Right forelimb (tissue), 1 donor: Measurements from ENCODE around the gene POLE3.
"Not testable (repeated sequence)": the region's sequence is repeated elsewhere in the genome, so short reads cannot be mapped to it uniquely, and the experiment has no call there.

Source experiments
- DNase-seq: peaks from one replicate; pipeline ENCODE4 v3.0.0-alpha.2; 2018

The POLE3 gene

GRCh38 chr9:113375057-113376023 lies 35.1 kb downstream of the POLE3 start:
- DNase-seq, result no peak

GRCh38 chr9:113373676-113374392 lies 36.6 kb downstream of the POLE3 start:
- DNase-seq, result no peak

GRCh38 chr9:113373256-113373655 lies 37.2 kb downstream of the POLE3 start:
- DNase-seq, result no peak

- DNase-seq, result no peak
Observed at GRCh38 chr9:113372059-113372458, 38.4 kb downstream of the POLE3 start.

DNA sequence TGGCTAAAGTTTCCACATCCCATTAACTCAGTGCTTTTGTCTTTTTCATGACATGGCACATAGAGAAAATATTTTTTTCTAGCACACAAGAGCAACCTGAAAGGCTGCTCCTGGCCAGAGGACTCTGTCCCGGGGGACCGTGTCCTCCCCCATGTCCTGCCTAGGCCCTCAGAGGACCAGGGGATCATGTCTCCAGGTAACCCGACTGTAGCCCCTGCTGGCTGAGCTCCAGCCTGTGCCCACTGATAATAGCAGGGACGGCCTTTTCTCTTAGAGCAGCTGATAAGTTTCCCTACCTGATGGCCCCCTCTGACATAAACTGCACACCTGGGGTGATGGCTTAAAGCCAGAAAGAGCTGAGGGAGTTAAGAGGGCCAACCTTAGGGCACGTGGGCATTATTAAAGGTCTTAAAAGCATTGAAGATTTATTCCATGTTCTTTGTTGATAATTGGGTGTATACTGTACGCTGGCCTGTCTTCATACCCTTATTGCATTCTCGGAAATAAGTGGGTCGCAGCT lies 39.6 kb downstream of the POLE3 start:
- DNase-seq, result no peak

DNA sequence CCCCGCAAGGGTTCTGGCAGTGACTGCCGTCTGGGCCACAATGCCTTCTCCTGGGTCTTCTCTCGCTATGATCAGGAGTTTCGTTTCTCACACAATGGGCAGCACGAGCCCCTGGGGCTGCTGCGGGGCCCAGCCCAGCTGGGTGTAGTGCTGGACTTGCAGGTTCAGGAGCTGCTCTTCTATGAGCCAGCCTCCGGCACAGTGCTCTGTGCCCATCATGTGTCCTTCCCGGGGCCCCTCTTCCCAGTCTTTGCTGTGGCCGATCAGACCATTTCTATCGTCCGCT lies 40.7 kb downstream of the POLE3 start:
- DNase-seq, result no peak

GRCh38 chr9:113368982-113369854 lies 41.3 kb downstream of the POLE3 start:
- no peak for DNase-seq

GRCh38 chr9:113368348-113368981 lies 42.0 kb downstream of the POLE3 start:
- no peak for DNase-seq

DNA sequence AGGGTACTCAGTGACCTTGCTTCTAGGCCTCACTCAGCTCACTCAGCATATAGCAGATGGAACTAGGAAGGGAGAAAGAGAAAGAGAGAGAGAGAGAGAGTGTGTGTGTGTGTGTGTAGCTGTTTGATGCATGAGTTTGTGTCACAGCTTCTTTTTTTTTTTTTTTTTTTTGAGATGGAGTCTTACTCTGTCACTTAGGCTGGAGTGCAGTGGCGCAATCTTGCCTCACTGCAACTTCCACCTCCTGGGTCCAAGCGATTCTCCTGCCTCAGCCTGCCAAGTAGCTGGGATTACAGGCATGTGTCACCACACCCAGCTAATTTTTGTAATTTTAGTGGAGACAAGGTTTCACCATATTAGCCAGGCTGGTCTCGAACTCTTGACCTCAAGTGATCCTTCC lies 44.8 kb downstream of the POLE3 start:
- DNase-seq, result not testable (repeated sequence)

- DNase-seq, result no peak
Observed at GRCh38 chr9:113364951-113365350, 45.5 kb downstream of the POLE3 start.

DNA sequence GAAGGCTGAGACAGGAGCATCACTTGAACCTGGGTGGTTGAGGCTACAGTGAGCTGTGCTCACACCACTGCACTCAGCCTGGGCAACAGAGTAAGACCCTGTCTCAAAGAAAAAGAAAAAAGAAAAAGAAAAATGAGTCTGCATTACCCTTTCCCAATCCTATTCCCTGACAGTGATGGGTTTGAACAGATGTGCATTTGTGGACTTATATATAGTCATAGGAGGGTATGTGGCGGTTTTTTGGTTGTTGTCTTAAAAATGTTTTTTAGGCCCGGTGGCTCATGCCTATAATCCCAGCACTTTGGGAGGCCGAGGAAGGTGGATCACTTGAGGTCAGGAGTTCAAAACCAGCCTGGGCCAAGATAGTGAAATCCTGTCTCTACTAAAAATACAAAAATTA lies 47.1 kb downstream of the POLE3 start:
- no peak for DNase-seq

GRCh38 chr9:113361304-113362018 lies 49.0 kb downstream of the POLE3 start:
- DNase-seq, result no peak

DNA sequence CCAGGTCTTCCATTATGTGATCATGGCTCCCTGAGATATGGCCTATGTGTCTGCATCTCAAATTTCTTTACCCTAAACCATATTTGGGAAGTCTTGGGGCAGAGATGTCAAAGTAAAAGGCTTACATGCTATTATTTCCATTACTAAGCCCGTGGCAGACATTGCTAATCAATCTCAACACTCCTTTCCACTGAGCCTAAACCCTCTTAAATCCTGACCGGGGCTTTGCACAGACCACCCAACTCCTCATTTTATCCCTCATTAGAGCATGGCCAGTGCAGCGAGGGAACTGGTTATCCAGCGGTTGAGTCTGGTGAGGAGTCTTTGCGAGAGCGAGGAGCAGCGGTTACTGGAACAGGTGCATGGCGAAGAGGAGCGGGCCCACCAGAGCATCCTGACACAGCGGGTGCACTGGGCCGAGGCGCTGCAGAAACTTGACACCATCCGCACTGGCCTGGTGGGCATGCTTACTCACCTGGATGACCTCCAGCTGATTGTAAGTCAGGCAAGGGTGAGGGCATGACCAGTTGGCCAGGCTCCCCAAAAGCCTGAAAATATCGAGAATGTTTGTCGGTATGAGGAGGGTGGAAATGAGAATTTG lies 50.1 kb downstream of the POLE3 start:
- no peak for DNase-seq

DNA sequence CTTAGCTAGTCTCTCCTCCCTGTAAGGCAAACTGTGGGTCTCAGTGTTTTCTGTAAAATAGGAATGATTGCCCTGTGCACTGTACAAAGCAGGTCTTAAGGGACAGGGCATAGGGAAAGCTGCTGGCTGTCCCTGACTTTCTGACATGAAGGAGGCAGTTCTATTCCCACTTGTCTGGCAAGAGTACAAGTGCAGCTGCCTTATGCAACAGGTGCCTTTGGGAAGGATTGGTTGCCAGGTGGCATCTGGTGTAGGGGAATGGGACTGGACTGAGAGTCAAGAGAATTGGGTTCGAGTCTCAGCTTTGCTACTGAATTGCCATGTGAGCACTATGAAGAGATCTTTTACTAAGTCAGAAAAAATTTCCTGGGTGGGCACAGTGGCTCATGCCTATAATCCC lies 51.1 kb downstream of the POLE3 start:
- DNase-seq, result no peak
